Activated effector memory CD4-positive, alpha-beta T cell treated with Interleukin-2 at 50 U/mL for 16 hours (primary cell): ENCODE results near the gene CAND2.

ENCODE experiments used
- DNase-seq: peaks from one replicate; pipeline ENCODE4 v3.0.0-alpha.2; 2020

CAND2 gene

GRCh38 chr3:12796171-12797123 is at the start of gene CAND2:
Gene CAND2 (plus strand): TSS chr3:12796680. CDS start chr3:12796721, 41 bp downstream.
- peak; percentile 12 for DNase-seq

GRCh38 chr3:12748477-12748876 is 48.0 kb upstream of the CAND2 start:
- DNase-seq, result no peak

- DNase-seq, result no peak
Measured at GRCh38 chr3:12750223-12750622, 46.3 kb upstream of the CAND2 start.

- peak; percentile 5 for DNase-seq
Measured at GRCh38 chr3:12750658-12751071, 45.8 kb upstream of the CAND2 start.

- no peak for DNase-seq
Measured at GRCh38 chr3:12751571-12751970, 44.9 kb upstream of the CAND2 start.

- DNase-seq, result no peak
Measured at GRCh38 chr3:12752102-12752501, 44.4 kb upstream of the CAND2 start.

- no peak for DNase-seq
Measured at GRCh38 chr3:12752809-12753208, 43.7 kb upstream of the CAND2 start.

GRCh38 chr3:12753275-12754028 is 43.0 kb upstream of the CAND2 start:
- DNase-seq, result no peak

- no peak for DNase-seq
Measured at GRCh38 chr3:12754313-12754712, 42.2 kb upstream of the CAND2 start.

GRCh38 chr3:12755754-12756153 is 40.7 kb upstream of the CAND2 start:
- DNase-seq, result no peak

- DNase-seq, result no peak
Measured at GRCh38 chr3:12756175-12756574, 40.3 kb upstream of the CAND2 start.

GRCh38 chr3:12756635-12757034 is 39.8 kb upstream of the CAND2 start:
- no peak for DNase-seq

GRCh38 chr3:12758025-12758781 is 38.3 kb upstream of the CAND2 start:
- no peak for DNase-seq

- DNase-seq, result no peak
Measured at GRCh38 chr3:12759097-12759679, 37.3 kb upstream of the CAND2 start, which contains the start of gene TMEM40. Gene TMEM40 (minus strand): TSS chr3:12759259. CDS start chr3:12749832, 9,427 bp downstream.

- DNase-seq, result no peak
Measured at GRCh38 chr3:12759693-12760565, 36.6 kb upstream of the CAND2 start.

GRCh38 chr3:12764171-12764776 is 32.2 kb upstream of the CAND2 start:
- DNase-seq, result no peak

- DNase-seq, result no peak
Measured at GRCh38 chr3:12766541-12766940, 29.9 kb upstream of the CAND2 start.

GRCh38 chr3:12768579-12769527 is 27.6 kb upstream of the CAND2 start:
- no peak for DNase-seq

GRCh38 chr3:12769761-12770160 is 26.7 kb upstream of the CAND2 start:
- no peak for DNase-seq

- no peak for DNase-seq
Measured at GRCh38 chr3:12771236-12771635, 25.2 kb upstream of the CAND2 start.
